Skin epidermis (tissue), 12 donors: ENCODE data around the gene KCNJ10.

Source experiments
- H3K27ac ChIP-seq, 21 experiments: fragments of 200-600 bp; sonication (generic) in 11 of 21; one replicate each; pipeline ENCODE4 v1.5.0; 2020; ENCODE audit warnings: mild to moderate bottlenecking in 3 of 21, inconsistent platforms in 2 of 21, moderate library complexity in 2 of 21
- H3K4me3 ChIP-seq, 7 experiments: fragments of 200-600 bp; sonication (generic) in 2 of 7; one replicate each; pipeline ENCODE4 v1.5.0; 2020; ENCODE audit warnings: inconsistent platforms in 2 of 7, mild to moderate bottlenecking in 2 of 7, moderate library complexity in 1 of 7

Gene KCNJ10

GRCh38 chr1:159952932-159953331 is 117.0 kb downstream of the KCNJ10 start:
- no peak overlapping the region for H3K4me3 ChIP-seq
- no peak overlapping the region for H3K27ac ChIP-seq

GRCh38 chr1:159951551-159951950 is 118.4 kb downstream of the KCNJ10 start:
- Histone ChIP-seq H3K4me3 (no peak overlapping the region), H3K27ac (peak overlapping the region in 1 of 21 experiments; percentile 35)

- Histone ChIP-seq H3K27ac (no peak overlapping the region), H3K4me3 (no peak overlapping the region)
Observed at GRCh38 chr1:159951016-159951415, 118.9 kb downstream of the KCNJ10 start.

- H3K27ac ChIP-seq = no peak overlapping the region
- no peak overlapping the region for H3K4me3 ChIP-seq
Observed at GRCh38 chr1:159949981-159950381, 120.0 kb downstream of the KCNJ10 start.

GRCh38 chr1:159949123-159949522 is 120.8 kb downstream of the KCNJ10 start:
- Histone ChIP-seq H3K27ac (no peak overlapping the region), H3K4me3 (no peak overlapping the region)
